22Rv1 (cell line): Measurements from ENCODE around the gene CACNB2.

Experiments
- ZFX ChIP-seq: fragments of 450-650 bp; IDR thresholded peaks from 2 replicates; pipeline ENCODE4 v1.6.1; 2017; ENCODE audit warnings: antibody characterized with exemption, borderline replicate concordance
- TF ChIP-seq, protein P1 (sequence below): fragments of 450-650 bp; IDR thresholded peaks from 2 replicates; pipeline ENCODE4 v1.5.1; 2017; ENCODE audit warnings: mild to moderate bottlenecking

DNA sequence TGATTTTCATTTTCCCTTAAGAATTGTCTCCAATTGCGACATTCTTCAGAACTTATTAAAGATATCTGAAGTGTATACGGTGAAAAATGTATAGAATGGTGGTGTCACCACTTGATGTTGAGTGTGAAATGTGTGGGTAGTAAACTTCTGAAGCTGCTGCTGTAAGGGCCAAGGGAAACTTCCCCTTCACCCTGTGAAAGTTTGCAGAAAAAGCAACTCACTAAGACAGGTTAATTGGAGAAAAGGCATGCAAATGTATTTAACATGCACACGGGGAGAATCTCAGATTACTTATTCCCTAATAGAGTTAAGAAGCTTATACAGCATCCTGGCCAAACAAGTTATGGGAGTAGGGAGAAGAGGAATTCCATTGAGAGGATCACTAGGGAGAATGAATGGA is 338.1 kb downstream of the CACNB2 start:
- TF ChIP-seq, protein P1, sequence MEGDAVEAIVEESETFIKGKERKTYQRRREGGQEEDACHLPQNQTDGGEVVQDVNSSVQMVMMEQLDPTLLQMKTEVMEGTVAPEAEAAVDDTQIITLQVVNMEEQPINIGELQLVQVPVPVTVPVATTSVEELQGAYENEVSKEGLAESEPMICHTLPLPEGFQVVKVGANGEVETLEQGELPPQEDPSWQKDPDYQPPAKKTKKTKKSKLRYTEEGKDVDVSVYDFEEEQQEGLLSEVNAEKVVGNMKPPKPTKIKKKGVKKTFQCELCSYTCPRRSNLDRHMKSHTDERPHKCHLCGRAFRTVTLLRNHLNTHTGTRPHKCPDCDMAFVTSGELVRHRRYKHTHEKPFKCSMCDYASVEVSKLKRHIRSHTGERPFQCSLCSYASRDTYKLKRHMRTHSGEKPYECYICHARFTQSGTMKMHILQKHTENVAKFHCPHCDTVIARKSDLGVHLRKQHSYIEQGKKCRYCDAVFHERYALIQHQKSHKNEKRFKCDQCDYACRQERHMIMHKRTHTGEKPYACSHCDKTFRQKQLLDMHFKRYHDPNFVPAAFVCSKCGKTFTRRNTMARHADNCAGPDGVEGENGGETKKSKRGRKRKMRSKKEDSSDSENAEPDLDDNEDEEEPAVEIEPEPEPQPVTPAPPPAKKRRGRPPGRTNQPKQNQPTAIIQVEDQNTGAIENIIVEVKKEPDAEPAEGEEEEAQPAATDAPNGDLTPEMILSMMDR, result no peak
- TF ChIP-seq ZFX, result no peak
